ENCODE data around the gene ERMAP.

The ERMAP gene

GRCh38 chr1:42825036-42825851 is 8.3 kb downstream of the ERMAP start:
- TF ChIP-seq CTCF (conservative IDR thresholded peaks at IDR 0.05) (no peak), ZFX (IDR thresholded peaks at IDR 0.05) (no peak)
- no peak overlapping the region for H3K27ac ChIP-seq

- no peak for TF ChIP-seq CTCF (conservative IDR thresholded peaks at IDR 0.05)
- TF ChIP-seq ZFX (IDR thresholded peaks at IDR 0.05) = no peak
- no peak overlapping the region for H3K27ac ChIP-seq
These were observed 13.7 kb downstream of the ERMAP start for GRCh38 chr1:42830631-42831030.

- TF ChIP-seq ZFX (IDR thresholded peaks at IDR 0.05) = no peak
- no peak for TF ChIP-seq CTCF (conservative IDR thresholded peaks at IDR 0.05)
- H3K27ac ChIP-seq = no peak overlapping the region
These were observed 14.4 kb downstream of the ERMAP start for GRCh38 chr1:42831273-42831672.

GRCh38 chr1:42832641-42833240 is 15.8 kb downstream of the ERMAP start:
- no peak overlapping the region for H3K27ac ChIP-seq
- no peak for TF ChIP-seq CTCF (conservative IDR thresholded peaks at IDR 0.05)
- TF ChIP-seq ZFX (IDR thresholded peaks at IDR 0.05) = no peak

GRCh38 chr1:42833981-42834380 is 17.1 kb downstream of the ERMAP start:
- TF ChIP-seq CTCF (conservative IDR thresholded peaks at IDR 0.05) (no peak), ZFX (IDR thresholded peaks at IDR 0.05) (no peak)
- H3K27ac ChIP-seq = no peak overlapping the region

GRCh38 chr1:42834803-42835202 is 17.9 kb downstream of the ERMAP start:
- H3K27ac ChIP-seq = no peak overlapping the region
- TF ChIP-seq ZFX (IDR thresholded peaks at IDR 0.05) = no peak
- TF ChIP-seq CTCF (conservative IDR thresholded peaks at IDR 0.05) = no peak

- H3K27ac ChIP-seq = no peak overlapping the region
- TF ChIP-seq CTCF (conservative IDR thresholded peaks at IDR 0.05) (no peak), ZFX (IDR thresholded peaks at IDR 0.05) (no peak)
These were observed 18.5 kb downstream of the ERMAP start for GRCh38 chr1:42835422-42835821.
